Breast epithelium (tissue), 3 donors: ENCODE data around the gene IRAK1.

Experiments
- POLR2A ChIP-seq: fragments of 450-650 bp; IDR thresholded peaks from one replicate; pipeline ENCODE4 v1.6.1; 2016; ENCODE audit warnings: antibody characterized with exemption, mild to moderate bottlenecking, moderate library complexity
- POLR2AphosphoS5 ChIP-seq, 3 donors: sonication (generic); formaldehyde crosslinking; IDR thresholded peaks; one replicate each; pipeline ENCODE4 v1.6.1; 2017; ENCODE audit warnings: antibody characterized with exemption in 3 of 3
- TF ChIP-seq, protein P1 (sequence below), 3 donors: fragments of 450-650 bp; IDR thresholded peaks; one replicate each; pipeline ENCODE4 v1.5.1; 2016 to 2017; ENCODE audit warnings: antibody characterized with exemption in 3 of 3, mild to moderate bottlenecking in 3 of 3, moderate library complexity in 3 of 3

DNA sequence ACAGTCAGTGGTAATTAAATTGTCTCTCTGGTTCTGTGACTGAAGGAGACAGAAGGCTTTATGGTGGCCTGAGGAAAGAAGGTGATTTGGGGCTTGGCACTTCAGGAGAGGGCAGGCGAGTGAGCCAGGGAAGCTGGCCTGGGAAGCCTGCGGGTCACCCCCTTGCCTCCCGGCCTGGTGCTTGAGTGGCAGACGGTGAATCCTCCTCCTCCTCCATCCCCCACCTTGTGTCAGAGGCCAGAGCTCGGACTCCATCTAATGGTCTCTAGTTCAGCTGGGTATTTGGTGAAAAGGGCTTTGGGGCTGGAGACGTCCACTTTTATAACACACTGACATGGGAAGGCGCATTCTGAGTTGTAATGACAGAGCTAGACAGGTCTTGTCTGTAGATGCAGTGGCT lies 38.5 kb downstream of the IRAK1 start:
- TF ChIP-seq POLR2A (no peak), POLR2AphosphoS5 (IDR thresholded peaks at IDR 0.05) (no peak)
- TF ChIP-seq, protein P1, sequence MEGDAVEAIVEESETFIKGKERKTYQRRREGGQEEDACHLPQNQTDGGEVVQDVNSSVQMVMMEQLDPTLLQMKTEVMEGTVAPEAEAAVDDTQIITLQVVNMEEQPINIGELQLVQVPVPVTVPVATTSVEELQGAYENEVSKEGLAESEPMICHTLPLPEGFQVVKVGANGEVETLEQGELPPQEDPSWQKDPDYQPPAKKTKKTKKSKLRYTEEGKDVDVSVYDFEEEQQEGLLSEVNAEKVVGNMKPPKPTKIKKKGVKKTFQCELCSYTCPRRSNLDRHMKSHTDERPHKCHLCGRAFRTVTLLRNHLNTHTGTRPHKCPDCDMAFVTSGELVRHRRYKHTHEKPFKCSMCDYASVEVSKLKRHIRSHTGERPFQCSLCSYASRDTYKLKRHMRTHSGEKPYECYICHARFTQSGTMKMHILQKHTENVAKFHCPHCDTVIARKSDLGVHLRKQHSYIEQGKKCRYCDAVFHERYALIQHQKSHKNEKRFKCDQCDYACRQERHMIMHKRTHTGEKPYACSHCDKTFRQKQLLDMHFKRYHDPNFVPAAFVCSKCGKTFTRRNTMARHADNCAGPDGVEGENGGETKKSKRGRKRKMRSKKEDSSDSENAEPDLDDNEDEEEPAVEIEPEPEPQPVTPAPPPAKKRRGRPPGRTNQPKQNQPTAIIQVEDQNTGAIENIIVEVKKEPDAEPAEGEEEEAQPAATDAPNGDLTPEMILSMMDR (IDR thresholded peaks at IDR 0.05): no peak
